COLO668 (cell line): ENCODE measurements around the gene ZNF322.
A peak's percentile ranks its signal among the peaks of the same experiment; 100 is the strongest.
"Not testable (repeated sequence)": the region's sequence is repeated elsewhere in the genome, so short reads cannot be mapped to it uniquely, and the experiment has no call there.

Source experiments
- DNase-seq: peaks from one replicate; lab custom pipeline; 2025; ENCODE audit not compliant: unreplicated experiment; lab: John Stamatoyannopoulos, UW

ZNF322 gene

GRCh38 chr6:26659042-26659999 lies at the start of gene ZNF322:
TSS of gene ZNF322 (minus strand) at chr6:26659746. CDS start at chr6:26638553, 21,193 bp downstream.
- DNase-seq = peak; percentile 89

GRCh38 chr6:26705780-26706179 lies 46.2 kb upstream of the ZNF322 start:
- DNase-seq = not testable (repeated sequence)

- not testable (repeated sequence) for DNase-seq
Measured at GRCh38 chr6:26705352-26705751, 45.8 kb upstream of the ZNF322 start.

- not testable (repeated sequence) for DNase-seq
Measured at GRCh38 chr6:26701023-26701747, 41.6 kb upstream of the ZNF322 start.

GRCh38 chr6:26697496-26697895 lies 38.0 kb upstream of the ZNF322 start:
- DNase-seq = not testable (repeated sequence)

- DNase-seq = not testable (repeated sequence)
Measured at GRCh38 chr6:26689324-26689947, 29.9 kb upstream of the ZNF322 start.

- DNase-seq = not testable (repeated sequence)
Measured at GRCh38 chr6:26682435-26683042, 23.0 kb upstream of the ZNF322 start.

GRCh38 chr6:26673287-26673686 lies 13.7 kb upstream of the ZNF322 start:
- not testable (repeated sequence) for DNase-seq

GRCh38 chr6:26670558-26670957 lies 11.0 kb upstream of the ZNF322 start:
- DNase-seq = not testable (repeated sequence)

- DNase-seq = not testable (repeated sequence)
Measured at GRCh38 chr6:26670003-26670402, 10.5 kb upstream of the ZNF322 start.

- no peak for DNase-seq
Measured at GRCh38 chr6:26660000-26660361, 435 bp upstream of the ZNF322 start.

- DNase-seq = no peak
Measured at GRCh38 chr6:26657256-26657655, 2.3 kb downstream of the ZNF322 start.

GRCh38 chr6:26653007-26653406 lies 6.5 kb downstream of the ZNF322 start:
- DNase-seq = no peak

- DNase-seq = no peak
Measured at GRCh38 chr6:26651133-26651781, 8.3 kb downstream of the ZNF322 start.

- DNase-seq = no peak
Measured at GRCh38 chr6:26646074-26646473, 13.5 kb downstream of the ZNF322 start.

GRCh38 chr6:26640806-26641205 lies 18.7 kb downstream of the ZNF322 start:
- DNase-seq = no peak

- DNase-seq = no peak
Measured at GRCh38 chr6:26629359-26629758, 30.2 kb downstream of the ZNF322 start.

GRCh38 chr6:26627843-26628242 lies 31.7 kb downstream of the ZNF322 start:
- no peak for DNase-seq

- DNase-seq = no peak
Measured at GRCh38 chr6:26624557-26624956, 35.0 kb downstream of the ZNF322 start.

GRCh38 chr6:26623339-26623859 lies 36.1 kb downstream of the ZNF322 start:
- no peak for DNase-seq
